ENCODE data around the gene PPP1R12C. TPM values are rescaled to one million over a fixed set of nuclear protein-coding genes. Genes with fewer than 3 reads are reported as not detected.

Gene PPP1R12C
- total and polyA plus RNA-seq, 2 donors: 42.9 to 194 TPM

DNA sequence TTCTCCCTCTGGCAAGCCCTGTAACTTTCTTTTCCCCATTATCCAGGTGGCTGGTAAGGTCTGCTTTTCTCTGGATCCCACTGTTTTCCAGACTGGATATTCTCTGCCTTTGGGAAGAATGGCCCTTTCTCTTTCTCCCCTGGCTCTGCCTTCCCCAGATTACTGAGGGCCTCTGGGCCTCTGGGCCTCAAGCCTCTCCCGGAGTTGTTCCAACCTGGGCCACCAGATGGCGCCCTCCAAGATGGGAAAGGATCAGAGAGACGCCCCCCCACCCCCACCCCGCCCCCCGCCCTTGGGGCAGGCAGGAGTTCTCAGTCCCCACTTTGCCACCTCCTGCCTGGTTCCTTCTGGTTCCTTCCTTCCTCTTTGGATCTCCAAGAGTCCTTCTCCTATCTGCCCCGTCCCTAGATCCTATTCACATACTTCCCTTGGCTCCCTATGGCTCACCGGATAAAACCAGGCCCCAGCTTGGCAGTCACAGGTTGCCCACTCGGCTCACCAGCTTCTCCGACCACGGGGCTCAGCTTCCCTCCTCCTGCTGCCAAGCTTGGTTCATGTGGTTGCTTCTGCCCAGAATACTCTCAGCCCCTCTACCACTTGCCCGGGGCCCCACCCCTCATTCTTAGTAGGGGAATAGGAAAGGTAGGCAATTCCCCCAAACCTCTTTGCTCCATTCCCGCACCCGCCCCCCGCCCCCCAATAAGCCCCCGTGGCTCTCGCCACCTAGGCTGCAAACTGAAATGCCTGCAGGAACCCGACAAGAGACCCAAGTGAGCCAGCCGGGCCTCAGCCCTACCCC lies 28.7 kb downstream of the PPP1R12C start:
- DNase-seq (ENCODE audit: low read depth in 6 of 9, low spot score in 9 of 9): peak in 3 of 9 donors; percentile 52 to 77 (median 65)
- peaks cover 2 to 28% of the 10 kb centered on the region in 2 donors for H3K36me3 ChIP-seq (ENCODE audit: control insufficient read depth in 2 of 2, insufficient read depth in 2 of 2, low read length in 1 of 2)
- peaks cover 42 to 48% of the 10 kb centered on the region in 2 donors for H3K27me3 ChIP-seq (ENCODE audit: control insufficient read depth in 2 of 2, insufficient read depth in 1 of 2, low read length in 1 of 2)
- peaks cover 0 to 4% of the 10 kb centered on the region in 2 donors for H3K9me3 ChIP-seq (ENCODE audit: control insufficient read depth in 2 of 2, insufficient read depth in 1 of 2, low read length in 1 of 2)
- H3K4me3 ChIP-seq (ENCODE audit: low read length in 2 of 2): no peak overlapping the region
- no peak overlapping the region for H3K27ac ChIP-seq (ENCODE audit: low read depth in 1 of 2, low read length in 1 of 2)
- peaks cover 7 to 9% of the 10 kb centered on the region in 2 donors for H3K4me1 ChIP-seq (ENCODE audit: control insufficient read depth in 2 of 2, insufficient read depth in 2 of 2, low read length in 2 of 2)
- WGBS: 62% methylated on average over 18 of the region's 18 CpGs

DNA sequence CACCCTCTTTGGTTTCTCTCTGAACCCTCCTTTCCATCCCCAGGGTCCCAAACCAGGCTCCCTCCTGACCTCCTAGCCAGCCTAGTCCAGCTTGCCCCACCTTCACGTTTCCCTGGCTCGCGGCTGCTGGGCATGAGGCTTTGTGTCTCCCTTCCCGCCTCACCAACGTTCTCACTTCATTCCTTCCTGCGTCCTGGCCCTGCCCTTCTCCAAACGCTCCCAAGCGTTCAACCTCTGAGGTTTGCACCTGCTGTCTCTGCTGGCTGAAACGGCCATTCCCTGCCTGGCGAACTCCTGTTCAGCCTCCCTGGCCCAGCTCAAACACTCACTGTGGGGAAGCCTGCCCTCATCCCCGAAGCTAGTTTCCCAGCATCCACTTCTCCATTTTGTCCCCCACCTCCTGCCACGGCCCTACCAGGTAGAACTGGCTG lies 29.4 kb downstream of the PPP1R12C start:
- WGBS: 81% methylated on average over 12 of the region's 12 CpGs
- H3K27me3 ChIP-seq (ENCODE audit: control insufficient read depth in 2 of 2, insufficient read depth in 1 of 2, low read length in 1 of 2): peaks cover 48 to 55% of the 10 kb centered on the region in 2 donors
- H3K36me3 ChIP-seq (ENCODE audit: control insufficient read depth in 2 of 2, insufficient read depth in 2 of 2, low read length in 1 of 2): peaks cover 2 to 27% of the 10 kb centered on the region in 2 donors
- H3K4me1 ChIP-seq (ENCODE audit: control insufficient read depth in 2 of 2, insufficient read depth in 2 of 2, low read length in 2 of 2): peaks cover 7 to 9% of the 10 kb centered on the region in 2 donors
- no peak for DNase-seq (ENCODE audit: low read depth in 6 of 9, low spot score in 9 of 9)
- H3K9me3 ChIP-seq (ENCODE audit: control insufficient read depth in 2 of 2, insufficient read depth in 1 of 2, low read length in 1 of 2): peaks cover 0 to 4% of the 10 kb centered on the region in 2 donors
- H3K4me3 ChIP-seq (ENCODE audit: low read length in 2 of 2): no peak overlapping the region
- no peak overlapping the region for H3K27ac ChIP-seq (ENCODE audit: low read depth in 1 of 2, low read length in 1 of 2)

DNA sequence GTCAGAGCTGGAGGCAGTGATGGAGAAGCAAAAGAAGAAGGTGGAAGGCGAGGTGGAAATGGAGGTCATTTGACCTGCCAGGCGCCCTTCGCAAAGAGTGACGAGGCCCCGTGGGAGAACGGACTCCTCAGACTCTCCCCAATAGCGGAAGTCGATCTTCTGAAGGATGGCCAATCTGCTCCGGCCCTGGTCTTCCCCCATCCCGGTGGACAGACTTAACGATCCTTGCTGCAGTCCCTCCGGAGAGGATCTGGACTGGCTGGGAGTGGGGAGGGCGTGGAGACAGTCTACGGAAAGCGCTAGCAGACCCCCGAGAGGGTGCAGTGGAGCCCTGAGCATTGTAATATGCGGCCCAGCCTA lies 29.9 kb downstream of the PPP1R12C start:
- peaks cover 2 to 22% of the 10 kb centered on the region in 2 donors for H3K36me3 ChIP-seq (ENCODE audit: control insufficient read depth in 2 of 2, insufficient read depth in 2 of 2, low read length in 1 of 2)
- H3K27ac ChIP-seq (ENCODE audit: low read depth in 1 of 2, low read length in 1 of 2): no peak overlapping the region
- H3K4me3 ChIP-seq (ENCODE audit: low read length in 2 of 2): no peak overlapping the region
- peaks cover 7 to 9% of the 10 kb centered on the region in 2 donors for H3K4me1 ChIP-seq (ENCODE audit: control insufficient read depth in 2 of 2, insufficient read depth in 2 of 2, low read length in 2 of 2)
- H3K9me3 ChIP-seq (ENCODE audit: control insufficient read depth in 2 of 2, insufficient read depth in 1 of 2, low read length in 1 of 2): peaks cover under 1 to 5% of the 10 kb centered on the region in 2 donors
- peaks cover 53 to 60% of the 10 kb centered on the region in 2 donors for H3K27me3 ChIP-seq (ENCODE audit: control insufficient read depth in 2 of 2, insufficient read depth in 1 of 2, low read length in 1 of 2)
- WGBS: 41% methylated on average over 17 of the region's 17 CpGs
- no peak for DNase-seq (ENCODE audit: low read depth in 6 of 9, low spot score in 9 of 9)

DNA sequence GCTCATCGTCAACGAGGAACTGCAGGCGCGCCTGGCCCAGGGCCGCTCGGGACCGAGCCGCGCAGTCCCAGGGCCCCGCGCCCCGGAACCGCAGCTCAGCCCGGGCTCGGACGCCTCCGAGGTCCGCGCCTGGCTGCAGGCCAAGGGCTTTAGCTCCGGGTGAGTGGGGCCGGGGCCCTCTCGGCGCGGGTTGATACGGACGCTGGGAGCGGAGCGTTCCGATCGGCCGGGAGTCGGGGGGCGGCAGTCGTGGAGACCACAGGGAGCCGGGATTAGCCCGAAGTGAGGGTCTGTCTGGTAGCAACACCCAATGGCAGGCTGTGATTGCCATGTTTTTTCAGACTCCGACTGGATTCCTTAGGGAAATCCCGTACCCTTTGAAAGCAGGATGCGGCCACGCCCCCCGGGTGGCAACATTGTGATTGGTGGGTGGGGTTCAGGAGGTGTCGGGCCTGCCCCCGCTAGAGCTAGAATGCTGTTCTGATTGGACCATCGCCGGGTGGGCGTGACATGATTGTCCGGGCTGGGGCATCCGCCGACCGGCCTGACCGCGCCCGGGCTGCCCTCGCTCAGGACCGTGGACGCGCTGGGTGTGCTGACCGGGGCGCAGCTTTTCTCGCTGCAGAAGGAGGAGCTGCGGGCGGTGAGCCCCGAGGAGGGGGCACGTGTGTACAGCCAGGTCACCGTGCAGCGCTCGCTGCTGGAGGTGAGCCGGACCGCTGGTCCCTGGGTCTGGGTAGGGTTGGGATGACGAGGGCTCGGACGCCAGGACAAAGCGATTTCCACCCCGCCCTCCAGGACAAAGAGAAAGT lies 30.5 kb downstream of the PPP1R12C start:
- Histone ChIP-seq H3K4me3 (ENCODE audit: low read length in 2 of 2) (peak overlapping the region in 1 of 2 donors; percentile 23), H3K4me1 (ENCODE audit: control insufficient read depth in 2 of 2, insufficient read depth in 2 of 2, low read length in 2 of 2) (peaks cover 7 to 15% of the 10 kb centered on the region in 2 donors), H3K36me3 (ENCODE audit: control insufficient read depth in 2 of 2, insufficient read depth in 2 of 2, low read length in 1 of 2) (peaks cover 2 to 17% of the 10 kb centered on the region in 2 donors), H3K9me3 (ENCODE audit: control insufficient read depth in 2 of 2, insufficient read depth in 1 of 2, low read length in 1 of 2) (peaks cover 4 to 9% of the 10 kb centered on the region in 2 donors), H3K27me3 (ENCODE audit: control insufficient read depth in 2 of 2, insufficient read depth in 1 of 2, low read length in 1 of 2) (peaks cover 59 to 66% of the 10 kb centered on the region in 2 donors), H3K27ac (ENCODE audit: low read depth in 1 of 2, low read length in 1 of 2) (no peak overlapping the region)
- peak in 2 of 9 donors; percentile 19 to 43 for DNase-seq (ENCODE audit: low read depth in 6 of 9, low spot score in 9 of 9)
- 7% methylated on average over 74 of the region's 74 CpGs for WGBS

DNA sequence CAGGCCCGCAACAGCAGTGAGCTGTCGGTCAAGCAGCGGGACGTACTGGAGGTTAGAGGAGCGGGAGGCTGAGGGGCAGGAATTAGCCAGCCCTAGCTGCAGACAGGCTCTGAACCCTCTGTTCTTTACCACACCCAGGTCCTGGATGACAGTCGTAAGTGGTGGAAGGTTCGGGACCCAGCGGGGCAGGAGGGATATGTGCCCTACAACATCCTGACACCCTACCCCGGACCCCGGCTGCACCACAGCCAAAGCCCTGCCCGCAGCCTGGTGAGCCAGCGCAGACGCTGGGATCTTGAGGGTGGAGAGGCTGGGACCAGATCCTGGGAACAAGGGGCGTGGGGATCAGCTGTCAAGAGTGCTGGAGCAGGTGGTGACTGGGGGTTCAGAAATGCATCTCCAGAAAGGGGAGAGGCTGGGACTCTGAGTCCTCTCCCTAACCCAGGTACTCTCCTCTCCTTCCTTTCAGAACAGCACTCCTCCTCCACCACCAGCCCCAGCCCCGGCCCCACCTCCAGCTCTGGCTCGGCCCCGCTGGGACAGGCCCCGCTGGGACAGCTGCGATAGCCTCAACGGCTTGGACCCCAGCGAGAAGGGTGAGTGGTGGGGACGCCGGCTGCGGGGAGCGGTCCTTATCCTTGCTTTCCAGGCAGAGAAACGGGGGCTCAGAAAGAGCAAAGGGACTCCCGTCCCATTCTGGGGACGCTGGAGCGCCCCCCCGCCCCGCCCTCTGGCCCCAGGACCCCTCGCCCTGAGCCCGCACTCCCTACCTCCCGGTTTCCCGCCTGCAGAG lies 31.3 kb downstream of the PPP1R12C start:
- H3K27me3 ChIP-seq (ENCODE audit: control insufficient read depth in 2 of 2, insufficient read depth in 1 of 2, low read length in 1 of 2): peaks cover 67 to 74% of the 10 kb centered on the region in 2 donors
- H3K4me1 ChIP-seq (ENCODE audit: control insufficient read depth in 2 of 2, insufficient read depth in 2 of 2, low read length in 2 of 2): peaks cover 9 to 23% of the 10 kb centered on the region in 2 donors

DNA sequence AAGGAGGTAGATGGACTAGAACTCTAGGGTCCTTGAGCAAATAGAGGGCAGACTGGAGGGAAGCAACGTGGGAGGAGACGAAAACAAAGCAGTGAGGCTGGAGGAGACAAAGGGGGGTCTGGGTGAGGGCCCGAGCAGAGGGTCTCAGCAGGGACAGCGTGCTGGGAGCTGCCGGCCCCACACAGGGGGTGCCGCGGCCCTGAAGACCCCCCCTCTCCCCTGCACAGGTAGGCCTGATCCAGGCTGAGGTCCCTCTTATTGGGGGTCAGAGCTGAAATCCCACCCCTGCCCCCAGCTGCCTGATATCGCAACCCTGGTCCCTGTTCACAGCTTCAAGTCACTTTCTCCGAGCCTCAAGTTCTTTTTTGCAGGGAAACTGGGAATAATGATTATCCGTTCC lies 33.0 kb downstream of the PPP1R12C start:
- peaks cover 5 to 20% of the 10 kb centered on the region in 2 donors for H3K9me3 ChIP-seq (ENCODE audit: control insufficient read depth in 2 of 2, insufficient read depth in 1 of 2, low read length in 1 of 2)
- peaks cover 15 to 36% of the 10 kb centered on the region in 2 donors for H3K4me1 ChIP-seq (ENCODE audit: control insufficient read depth in 2 of 2, insufficient read depth in 2 of 2, low read length in 2 of 2)
- H3K4me3 ChIP-seq (ENCODE audit: low read length in 2 of 2): no peak overlapping the region
- H3K27ac ChIP-seq (ENCODE audit: low read depth in 1 of 2, low read length in 1 of 2): no peak overlapping the region
- DNase-seq (ENCODE audit: low read depth in 6 of 9, low spot score in 9 of 9): no peak
- peaks cover 77 to 91% of the 10 kb centered on the region in 2 donors for H3K27me3 ChIP-seq (ENCODE audit: control insufficient read depth in 2 of 2, insufficient read depth in 1 of 2, low read length in 1 of 2)
- WGBS: 87% methylated on average over 10 of the region's 10 CpGs
- peaks cover 0 to 2% of the 10 kb centered on the region in 2 donors for H3K36me3 ChIP-seq (ENCODE audit: control insufficient read depth in 2 of 2, insufficient read depth in 2 of 2, low read length in 1 of 2)

More for the DNA sequence above, 31.3 kb downstream of the PPP1R12C start:
- no peak for DNase-seq (ENCODE audit: low read depth in 6 of 9, low spot score in 9 of 9)
- H3K27ac ChIP-seq (ENCODE audit: low read depth in 1 of 2, low read length in 1 of 2): no peak overlapping the region
- peaks cover 5 to 12% of the 10 kb centered on the region in 2 donors for H3K9me3 ChIP-seq (ENCODE audit: control insufficient read depth in 2 of 2, insufficient read depth in 1 of 2, low read length in 1 of 2)
- H3K36me3 ChIP-seq (ENCODE audit: control insufficient read depth in 2 of 2, insufficient read depth in 2 of 2, low read length in 1 of 2): peaks cover 2 to 9% of the 10 kb centered on the region in 2 donors
- 36% methylated on average over 35 of the region's 35 CpGs for WGBS
- no peak overlapping the region for H3K4me3 ChIP-seq (ENCODE audit: low read length in 2 of 2)

DNA sequence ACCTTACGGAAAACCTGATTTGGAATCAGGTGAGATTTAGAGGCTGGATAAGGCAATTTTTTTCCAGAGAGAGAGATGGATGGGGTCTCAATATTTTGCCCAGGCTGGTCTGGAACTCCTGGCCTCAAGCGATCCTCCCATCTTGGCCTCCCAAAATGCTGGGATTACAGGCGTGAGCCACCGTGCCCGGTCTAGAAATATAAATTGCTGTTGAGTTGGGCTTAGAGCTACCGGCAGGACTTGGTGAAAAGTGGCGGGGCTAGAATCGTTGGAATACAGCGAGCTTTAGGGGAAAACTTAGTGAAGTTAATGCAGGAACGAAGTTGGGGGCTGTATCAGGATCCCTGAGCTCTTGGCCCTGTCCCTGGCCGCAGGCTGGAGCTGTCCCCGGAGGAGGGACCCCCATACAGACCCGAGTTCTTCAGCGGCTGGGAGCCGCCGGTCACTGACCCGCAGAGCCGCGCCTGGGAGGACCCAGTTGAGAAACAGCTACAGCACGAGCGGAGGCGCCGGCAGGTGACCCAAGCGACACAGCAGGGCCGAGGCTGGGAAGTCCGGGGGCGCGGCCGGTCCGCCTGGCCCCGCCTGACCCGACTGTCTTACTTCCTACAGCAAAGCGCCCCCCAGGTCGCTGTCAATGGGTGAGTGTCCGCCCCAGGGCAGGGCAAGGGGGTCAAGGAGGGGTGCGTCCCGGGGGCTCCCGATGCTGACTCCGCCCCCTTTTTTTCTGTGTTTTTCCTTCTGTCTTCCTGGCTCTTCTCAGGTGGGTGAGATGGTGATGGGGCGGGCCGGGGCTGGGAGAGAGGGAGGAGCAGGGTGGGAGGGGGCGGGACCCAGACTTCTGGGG lies 34.2 kb downstream of the PPP1R12C start:
- Histone ChIP-seq H3K4me1 (ENCODE audit: control insufficient read depth in 2 of 2, insufficient read depth in 2 of 2, low read length in 2 of 2) (peaks cover 15 to 36% of the 10 kb centered on the region in 2 donors), H3K9me3 (ENCODE audit: control insufficient read depth in 2 of 2, insufficient read depth in 1 of 2, low read length in 1 of 2) (peaks cover 5 to 20% of the 10 kb centered on the region in 2 donors), H3K36me3 (ENCODE audit: control insufficient read depth in 2 of 2, insufficient read depth in 2 of 2, low read length in 1 of 2) (peaks cover 0 to 2% of the 10 kb centered on the region in 2 donors), H3K27ac (ENCODE audit: low read depth in 1 of 2, low read length in 1 of 2) (no peak overlapping the region), H3K27me3 (ENCODE audit: control insufficient read depth in 2 of 2, insufficient read depth in 1 of 2, low read length in 1 of 2) (peaks cover 78 to 94% of the 10 kb centered on the region in 2 donors), H3K4me3 (ENCODE audit: low read length in 2 of 2) (no peak overlapping the region)
- WGBS: 47% methylated on average over 42 of the region's 42 CpGs
- DNase-seq (ENCODE audit: low read depth in 6 of 9, low spot score in 9 of 9): no peak
